ENCODE measurements around the gene CLIP4. TPM values are rescaled to one million over a fixed set of nuclear protein-coding genes. Genes with fewer than 3 reads are reported as not detected.
A peak's percentile ranks its signal among the peaks of the same experiment; 100 is the strongest.

CLIP4 gene
- total RNA-seq, 1 donor from 2014 or later = 13.9 TPM

DNA sequence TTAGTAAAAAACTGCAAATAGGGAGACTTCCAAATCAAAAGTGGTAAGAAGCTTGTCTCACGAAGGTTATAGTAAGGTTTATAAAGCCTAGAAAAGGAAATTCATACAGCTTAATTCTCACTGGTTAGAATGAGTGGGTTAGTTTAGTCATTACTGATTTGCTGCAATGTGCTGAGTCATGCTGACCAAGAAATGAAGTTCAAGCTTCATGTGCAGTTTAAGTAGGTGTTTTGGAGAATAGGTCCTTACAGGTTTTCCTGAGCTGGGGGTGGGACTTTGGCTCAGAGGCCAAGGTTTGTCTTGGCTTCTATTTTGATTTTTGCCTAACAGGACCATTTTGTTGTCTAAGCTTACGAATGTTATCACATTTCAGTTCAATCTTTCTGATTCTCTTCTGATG is 15.1 kb downstream of the CLIP4 start:
- DNase-seq (ENCODE audit: low read depth in 2 of 2) = peak; percentile 67 to 80

DNA sequence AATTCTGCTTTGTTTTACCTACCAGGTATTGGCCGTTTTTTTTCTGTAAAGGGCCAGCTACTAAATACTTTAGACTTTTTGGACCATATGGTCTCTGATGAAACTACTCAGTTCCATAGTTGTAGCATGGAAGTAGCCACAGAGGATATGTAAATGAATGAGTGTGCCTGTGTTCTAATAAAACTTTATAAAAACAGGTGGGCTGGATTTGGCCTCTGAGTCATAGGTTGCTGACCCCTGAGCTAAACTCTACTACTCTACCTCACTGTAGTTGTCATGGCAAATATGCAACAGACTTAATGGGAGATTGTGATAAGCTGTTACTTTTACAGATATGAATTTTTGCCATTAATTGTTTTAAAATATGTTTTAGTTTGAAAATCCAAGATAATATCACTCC is 19.7 kb downstream of the CLIP4 start:
- DNase-seq (ENCODE audit: low read depth in 2 of 2) = no peak

- no peak for DNase-seq (ENCODE audit: low read depth in 2 of 2)
Measured at GRCh38 chr2:29139152-29139551, 23.9 kb downstream of the CLIP4 start.

- no peak for DNase-seq (ENCODE audit: low read depth in 2 of 2)
Measured at GRCh38 chr2:29139731-29140130, 24.5 kb downstream of the CLIP4 start.

DNA sequence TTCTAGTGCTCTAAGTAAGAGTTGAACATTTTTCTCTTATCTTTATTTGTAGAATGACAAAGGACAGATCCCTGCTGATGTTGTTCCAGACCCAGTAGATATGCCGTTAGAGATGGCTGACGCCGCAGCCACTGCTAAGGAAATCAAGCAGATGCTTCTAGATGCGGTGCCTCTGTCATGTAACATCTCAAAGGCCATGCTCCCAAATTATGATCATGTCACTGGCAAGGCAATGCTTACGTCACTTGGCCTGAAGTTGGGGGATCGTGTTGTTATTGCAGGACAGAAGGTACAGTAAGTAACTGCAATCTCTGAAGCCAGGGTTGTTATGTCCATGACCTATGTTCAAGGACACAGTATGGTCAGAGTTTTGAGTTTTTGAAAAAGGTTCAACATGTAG is 28.4 kb downstream of the CLIP4 start:
- DNase-seq (ENCODE audit: low read depth in 2 of 2) = no peak

DNA sequence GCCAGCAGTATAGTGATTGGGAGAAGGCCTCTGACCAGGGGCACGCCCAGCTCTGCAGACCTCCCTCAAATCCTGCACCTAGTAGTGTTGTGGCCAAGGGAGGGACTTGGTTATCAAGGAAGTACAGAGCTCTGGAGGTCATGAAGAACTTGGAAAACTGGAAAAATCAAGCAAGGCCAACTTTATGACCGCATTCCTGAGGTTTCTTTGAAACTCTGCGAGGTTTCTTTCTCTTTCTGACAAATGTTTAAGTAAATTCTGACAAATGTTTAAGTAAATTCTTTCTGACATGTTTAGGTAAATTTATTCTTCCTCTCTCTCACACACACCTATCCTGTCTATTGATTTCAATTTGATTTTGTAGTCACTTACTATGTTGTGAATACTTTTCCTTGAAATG is 31.0 kb downstream of the CLIP4 start:
- DNase-seq (ENCODE audit: low read depth in 2 of 2) = no peak

DNA sequence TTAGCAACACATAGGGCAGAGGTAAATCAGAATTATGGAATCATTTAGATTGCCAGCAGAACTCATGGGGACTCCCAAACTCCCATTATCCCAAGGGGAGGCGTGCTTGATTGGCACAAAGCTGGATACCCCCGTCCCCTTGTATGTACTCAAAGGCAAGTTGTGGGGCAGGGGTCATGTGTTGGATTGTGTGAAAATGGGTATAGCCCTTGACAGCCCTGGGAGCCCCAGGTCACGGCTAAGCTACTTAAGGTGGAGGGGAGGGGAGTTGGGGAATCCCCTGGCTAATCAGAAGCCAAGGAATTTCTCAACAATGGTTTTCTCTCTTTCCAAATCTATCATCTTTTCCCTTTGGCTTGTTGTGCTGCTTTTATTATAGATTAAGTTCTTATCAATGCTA is 32.7 kb downstream of the CLIP4 start:
- DNase-seq (ENCODE audit: low read depth in 2 of 2) = no peak

DNA sequence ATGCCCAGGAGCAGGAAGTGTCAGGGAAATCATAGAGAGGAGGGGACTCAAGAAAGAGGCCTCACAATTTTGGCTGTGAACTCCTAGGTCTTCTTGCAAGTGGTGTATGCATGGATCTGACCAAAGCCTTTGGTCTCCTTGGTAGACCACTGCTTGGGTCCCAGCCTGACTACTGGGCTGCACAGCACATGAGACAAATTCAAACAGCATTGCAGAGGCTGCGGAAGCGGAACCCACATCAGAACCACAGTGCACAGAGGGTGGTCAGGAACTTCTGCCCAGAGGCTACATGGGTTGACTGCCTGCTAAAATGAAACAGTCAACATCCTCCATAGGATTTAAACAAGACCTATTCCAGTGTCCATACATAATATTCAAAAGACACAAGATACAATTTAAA is 39.4 kb downstream of the CLIP4 start:
- no peak for DNase-seq (ENCODE audit: low read depth in 2 of 2)

DNA sequence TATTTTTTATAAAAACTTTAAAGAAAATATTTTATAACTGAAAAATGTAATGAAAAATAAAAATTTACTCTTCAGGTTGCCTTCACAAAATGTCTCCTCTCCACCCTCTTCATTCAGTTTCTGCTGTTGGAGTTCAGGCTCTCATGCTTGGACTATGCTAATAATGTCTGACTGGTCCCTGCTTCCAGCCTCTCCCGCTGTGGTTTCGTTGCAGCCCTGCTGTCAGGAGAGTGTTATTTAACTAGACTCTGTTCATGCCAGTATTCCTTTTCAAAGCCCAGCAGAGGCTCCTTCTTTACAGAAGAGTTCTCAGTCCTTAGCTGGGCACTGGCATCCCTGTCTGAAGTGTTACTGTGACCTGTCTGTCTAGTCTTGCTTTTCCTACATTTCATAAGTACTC is 40.4 kb downstream of the CLIP4 start:
- no peak for DNase-seq (ENCODE audit: low read depth in 2 of 2)

DNA sequence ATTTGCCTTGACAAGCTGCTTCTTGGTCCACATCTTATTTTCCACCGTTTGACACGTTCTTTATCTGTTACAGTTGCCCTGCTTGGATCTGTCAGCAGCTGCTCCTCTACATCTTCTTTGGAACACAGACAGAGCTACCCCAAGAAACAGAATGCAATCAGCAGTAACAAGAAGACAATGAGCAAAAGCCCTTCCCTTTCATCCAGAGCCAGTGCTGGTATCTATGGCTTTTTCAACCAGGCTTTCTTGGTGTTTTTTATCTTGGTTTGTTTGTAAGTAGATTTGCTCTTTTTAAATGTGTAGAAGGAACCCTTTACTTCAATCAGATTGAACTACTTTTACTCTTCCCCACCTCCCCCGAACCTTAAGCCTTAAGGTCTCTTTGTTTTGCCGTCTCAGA is 41.9 kb downstream of the CLIP4 start:
- DNase-seq (ENCODE audit: low read depth in 2 of 2) = no peak

GRCh38 chr2:29159125-29159524 is 43.9 kb downstream of the CLIP4 start:
- DNase-seq (ENCODE audit: low read depth in 2 of 2) = no peak

GRCh38 chr2:29160184-29160583 is 45.0 kb downstream of the CLIP4 start:
- DNase-seq (ENCODE audit: low read depth in 2 of 2) = no peak

- no peak for DNase-seq (ENCODE audit: low read depth in 2 of 2)
Measured at GRCh38 chr2:29162204-29162928, 47.2 kb downstream of the CLIP4 start.

GRCh38 chr2:29164091-29164846 is 49.1 kb downstream of the CLIP4 start:
- no peak for DNase-seq (ENCODE audit: low read depth in 2 of 2)

DNA sequence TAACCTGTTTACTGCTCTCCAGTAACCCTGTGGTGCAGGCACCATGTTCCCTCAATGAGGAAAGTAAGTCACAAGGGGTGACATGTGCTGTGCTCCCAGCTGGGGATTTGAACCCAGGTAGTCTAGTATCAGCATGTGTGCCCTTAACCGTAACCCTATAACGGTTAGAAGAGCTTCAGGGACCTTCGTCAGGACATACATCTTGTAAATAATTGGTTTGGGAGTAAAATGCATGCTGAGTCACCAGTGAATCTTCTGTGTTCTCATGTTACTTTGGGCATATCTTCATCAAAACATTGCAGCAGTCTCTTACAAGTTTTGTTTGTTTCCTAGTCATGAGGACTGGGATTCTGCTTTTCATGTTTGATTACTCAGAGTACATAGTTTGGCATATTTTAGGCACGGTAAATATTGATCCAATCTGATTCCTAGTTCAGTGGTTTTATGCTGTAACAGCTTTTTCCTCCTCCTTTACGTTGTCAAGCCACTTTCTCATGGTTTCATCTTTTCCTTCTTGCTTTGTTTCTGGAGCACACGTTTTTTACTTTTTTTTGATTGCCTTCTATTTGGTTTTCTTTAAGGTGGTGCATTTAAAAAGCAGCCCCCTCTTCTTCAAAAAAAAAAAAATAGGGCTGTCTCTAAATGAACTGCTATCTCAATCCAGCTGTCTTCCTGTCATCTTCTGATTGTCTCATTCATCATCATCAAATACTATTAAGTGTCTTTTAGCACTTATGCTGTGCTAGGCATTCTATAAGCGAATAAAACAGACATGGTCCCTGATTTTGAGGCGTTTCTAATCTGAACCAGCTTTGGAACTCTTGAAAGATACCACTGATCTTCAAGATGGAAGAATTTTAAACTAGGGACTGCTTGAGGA is 50.4 kb downstream of the CLIP4 start:
- DNase-seq (ENCODE audit: low read depth in 2 of 2) = peak in 1 of 2 donors; percentile 39

- no peak for DNase-seq (ENCODE audit: low read depth in 2 of 2)
Measured at GRCh38 chr2:29166242-29167039, 51.2 kb downstream of the CLIP4 start.

- no peak for DNase-seq (ENCODE audit: low read depth in 2 of 2)
Measured at GRCh38 chr2:29174937-29175336, 59.7 kb downstream of the CLIP4 start.

DNA sequence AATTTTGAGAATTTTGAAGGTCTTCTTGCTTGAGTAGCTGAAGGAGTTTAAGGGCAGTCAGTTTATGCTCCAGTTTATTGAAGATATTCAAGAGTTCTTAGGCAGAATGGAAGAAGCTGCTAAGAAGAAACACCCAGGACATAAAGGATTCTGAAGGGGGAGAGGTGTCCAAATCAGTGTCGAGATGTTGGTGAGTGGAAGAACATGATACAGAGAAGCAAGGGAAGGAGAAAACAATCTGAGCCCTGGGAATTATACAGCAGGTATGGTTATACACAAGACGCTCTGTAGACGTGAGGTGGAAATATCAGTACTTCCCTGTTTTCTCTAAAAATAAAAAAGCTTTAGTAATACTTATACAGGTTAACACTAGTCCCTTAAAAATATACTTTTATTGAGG is 60.1 kb downstream of the CLIP4 start:
- DNase-seq (ENCODE audit: low read depth in 2 of 2) = no peak

DNA sequence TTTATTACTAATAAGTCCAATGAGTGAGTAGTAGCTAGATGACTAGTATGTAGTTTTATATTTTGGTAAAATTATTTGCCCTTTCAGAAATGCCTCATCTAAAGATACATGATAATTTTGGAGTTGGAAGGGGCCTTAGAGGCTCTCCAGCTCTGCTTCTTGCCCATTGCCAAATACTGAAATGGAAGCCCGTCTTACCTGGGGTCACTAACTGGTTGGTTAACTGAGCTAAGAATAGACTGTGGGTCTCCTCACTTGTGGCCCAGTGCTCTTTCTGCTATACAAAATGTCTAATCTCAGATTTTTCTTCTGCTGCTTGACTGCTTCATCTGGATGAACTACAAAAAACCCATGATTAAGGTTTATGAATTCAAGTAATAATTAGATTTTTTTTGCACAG is 67.1 kb downstream of the CLIP4 start:
- no peak for DNase-seq (ENCODE audit: low read depth in 2 of 2)

DNA sequence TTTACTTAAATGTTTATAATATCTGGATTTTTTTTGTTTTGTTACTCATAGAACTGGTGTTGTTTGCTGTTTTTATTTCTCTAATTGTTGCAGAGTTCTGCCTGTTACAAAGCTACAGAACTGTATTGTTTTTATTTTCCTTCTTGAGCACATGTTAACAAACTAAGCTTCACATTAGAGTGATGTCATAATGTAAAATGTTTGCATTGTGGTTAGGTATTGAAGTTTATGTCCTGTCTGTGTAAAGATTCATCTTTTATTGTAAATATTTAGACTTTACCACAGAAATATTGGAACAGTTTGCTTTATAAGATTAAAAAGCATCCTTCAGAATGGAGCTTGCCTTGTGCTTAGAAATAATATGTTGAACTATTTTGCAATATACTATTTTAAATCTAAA is 67.7 kb downstream of the CLIP4 start:
- no peak for DNase-seq (ENCODE audit: low read depth in 2 of 2)

GRCh38 chr2:29184531-29184930 is 69.3 kb downstream of the CLIP4 start:
- no peak for DNase-seq (ENCODE audit: low read depth in 2 of 2)
